GM19099 (cell line): ENCODE data around the gene GRID1.

Source experiments
- POLR2A ChIP-seq: IDR thresholded peaks from 3 replicates; pipeline ENCODE4 v1.6.1; 2011; ENCODE audit warnings: low read depth; ENCODE audit not compliant: insufficient read length; ENCODE audit errors: extremely low read depth

GRID1 gene

DNA sequence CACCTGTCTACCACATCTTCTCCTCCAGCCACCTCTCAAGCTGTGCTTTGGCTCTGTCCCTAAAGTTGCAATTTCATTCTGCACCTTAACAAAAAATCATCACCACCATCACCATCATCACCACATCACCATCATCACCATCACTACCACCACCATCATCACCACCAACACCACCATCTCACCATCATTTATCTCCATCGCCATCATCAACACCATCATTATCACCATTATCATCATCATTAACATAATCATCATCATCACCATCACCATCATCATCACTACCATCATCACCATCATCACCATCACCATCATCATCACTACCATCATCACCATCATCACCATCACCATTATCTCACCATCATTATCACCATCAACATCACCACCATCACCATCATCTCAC is 245.4 kb downstream of the GRID1 start:
- TF ChIP-seq POLR2A, result no peak

DNA sequence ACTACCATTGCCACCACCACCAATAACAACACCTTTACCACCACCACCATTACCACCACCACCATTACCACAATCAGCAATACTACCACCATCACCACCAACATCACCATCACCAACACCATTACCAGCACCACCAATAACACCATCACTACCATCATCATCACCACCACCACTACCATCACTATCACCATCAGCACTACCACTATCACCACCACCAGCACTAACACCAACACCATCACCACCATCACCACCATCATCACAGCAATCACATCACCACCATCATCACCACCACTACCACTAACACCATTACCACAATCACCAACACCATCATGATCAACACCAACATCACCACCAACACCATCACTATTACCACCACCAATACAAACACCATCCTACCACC is 249.5 kb downstream of the GRID1 start:
- no peak for TF ChIP-seq POLR2A

DNA sequence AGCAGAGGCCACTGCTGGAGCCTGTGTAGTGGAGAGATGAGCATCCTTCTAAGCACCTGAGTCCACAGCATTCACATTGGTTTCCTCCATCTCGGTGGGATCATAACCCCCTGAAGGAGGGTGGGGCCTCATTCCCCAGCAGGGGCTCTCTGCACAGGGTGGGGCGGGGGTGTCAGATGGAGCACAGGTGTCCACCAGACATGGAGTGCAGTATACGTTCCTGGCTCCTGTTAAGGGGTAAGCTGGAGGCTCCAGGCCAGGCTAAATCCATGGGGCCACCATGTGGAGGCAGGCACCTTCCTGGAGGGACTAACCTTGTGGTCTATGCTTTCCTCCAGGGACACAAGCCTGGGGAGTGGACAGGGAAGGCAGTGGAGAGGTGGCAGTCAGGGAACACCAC is 252.6 kb downstream of the GRID1 start:
- TF ChIP-seq POLR2A, result no peak

DNA sequence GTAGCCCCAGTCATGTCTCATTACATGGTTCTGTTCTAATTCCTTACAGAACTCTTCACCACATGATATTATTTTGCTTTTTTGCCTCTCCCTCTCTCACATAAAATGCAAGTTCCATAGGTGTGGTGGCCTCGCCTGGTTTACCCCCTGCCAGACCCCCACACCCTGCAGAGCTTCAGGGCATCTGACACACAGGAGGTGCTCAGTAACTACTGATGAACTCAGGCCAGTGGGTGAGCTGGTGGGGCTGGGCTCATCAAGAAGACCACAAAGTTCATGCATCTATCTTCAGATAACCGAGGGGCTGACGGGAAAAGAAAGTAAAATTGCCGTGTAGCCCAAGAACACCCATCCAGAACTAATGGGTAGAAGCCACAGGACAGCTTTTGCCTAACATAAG is 253.1 kb downstream of the GRID1 start:
- TF ChIP-seq POLR2A, result no peak

DNA sequence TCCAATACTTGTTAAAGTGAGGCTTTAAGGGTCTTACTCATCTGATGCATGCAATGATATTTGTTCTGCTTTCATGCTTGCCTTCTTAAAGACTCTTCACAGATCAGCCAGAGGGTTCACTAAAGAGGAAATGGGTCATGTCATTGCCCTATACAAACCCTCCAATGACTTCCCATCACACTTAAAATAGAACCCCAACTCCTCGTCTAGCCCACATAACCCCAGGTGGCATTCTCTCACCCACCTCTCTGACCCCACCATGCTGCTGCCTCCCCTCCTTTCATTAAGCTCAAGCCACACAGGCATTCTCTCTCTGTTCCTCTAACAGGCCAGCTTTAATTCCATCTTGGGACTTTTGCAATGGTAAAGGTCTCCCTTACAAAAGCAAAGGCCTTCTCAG is 253.6 kb downstream of the GRID1 start:
- TF ChIP-seq POLR2A, result no peak

DNA sequence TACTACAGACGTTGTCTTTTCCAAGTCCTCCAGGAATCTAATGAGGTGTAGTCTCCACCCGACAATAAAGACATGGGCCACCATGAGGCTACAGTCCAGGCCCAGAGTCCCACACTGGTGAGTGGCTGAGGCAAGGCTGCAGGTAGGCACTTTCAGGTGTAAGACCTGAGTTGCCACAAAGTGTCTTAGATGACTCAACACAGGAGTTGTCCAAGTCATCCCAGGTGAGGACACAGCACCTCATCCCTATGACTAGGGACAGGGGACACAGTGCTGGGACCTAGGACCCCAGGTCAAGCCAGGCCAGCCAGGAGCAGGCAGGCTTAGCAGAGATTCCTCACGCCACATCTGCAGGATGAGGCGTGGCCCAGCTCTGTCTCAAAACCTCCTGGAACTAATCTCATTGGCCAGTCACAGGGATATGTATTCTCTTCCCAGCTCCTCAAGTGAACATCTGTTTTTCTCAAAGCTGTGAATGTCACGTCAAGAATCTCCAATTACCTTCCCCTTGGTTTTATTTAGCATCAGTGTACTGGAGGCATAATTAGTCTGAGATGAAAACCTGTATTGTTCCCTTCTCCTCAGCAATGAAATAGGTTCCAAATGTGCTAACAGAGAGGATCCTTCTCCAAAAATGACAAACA is 254.6 kb downstream of the GRID1 start:
- no peak for TF ChIP-seq POLR2A

DNA sequence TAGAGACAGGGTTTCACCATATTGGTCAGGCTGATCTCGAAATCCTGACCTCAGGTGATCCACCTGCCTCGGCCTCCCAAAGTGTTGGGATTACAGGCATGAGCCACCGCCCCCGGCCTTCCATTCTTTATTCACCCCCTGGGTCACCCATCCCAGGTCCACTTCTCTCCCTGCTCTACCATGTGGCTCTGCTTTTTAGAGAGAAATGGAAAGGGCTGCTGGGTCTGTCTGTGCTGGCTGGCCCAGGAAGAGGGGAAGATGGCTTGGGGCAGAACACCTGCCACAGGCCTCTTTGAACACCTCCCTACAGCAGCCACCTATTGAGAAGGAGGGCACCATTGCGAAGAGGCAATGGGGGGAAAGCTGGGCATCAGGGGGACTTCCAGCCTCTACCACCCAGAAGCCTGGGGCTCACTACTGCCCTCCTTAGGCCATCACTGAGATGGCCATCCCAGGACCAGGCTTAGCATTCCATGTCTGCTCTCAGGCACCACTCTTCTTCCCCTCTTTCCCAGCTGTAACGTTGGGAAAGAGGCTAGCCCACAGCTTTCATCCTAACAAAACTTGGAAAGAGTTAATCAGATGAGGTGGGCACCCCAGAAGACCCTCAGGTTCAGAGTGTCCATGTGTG is 256.3 kb downstream of the GRID1 start:
- no peak for TF ChIP-seq POLR2A

DNA sequence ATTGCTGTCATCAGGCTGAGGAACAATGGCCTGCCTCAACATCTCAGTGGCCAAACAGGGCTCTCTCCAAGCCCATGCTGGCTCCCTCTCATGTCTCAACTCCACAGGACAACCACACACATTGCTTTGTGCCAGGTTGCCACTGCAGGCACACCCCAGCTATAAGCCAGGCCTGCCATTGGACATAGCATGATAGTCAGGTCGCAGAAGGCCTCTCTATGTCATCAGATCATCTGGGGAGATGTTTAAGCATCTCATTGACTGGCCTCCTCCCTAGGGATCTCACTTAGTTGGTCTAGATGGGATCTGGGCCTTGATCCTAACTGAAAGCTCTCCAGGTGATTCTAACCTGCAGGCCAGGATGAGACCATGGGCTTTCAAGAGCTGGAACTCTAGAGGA is 257.2 kb downstream of the GRID1 start:
- no peak for TF ChIP-seq POLR2A

DNA sequence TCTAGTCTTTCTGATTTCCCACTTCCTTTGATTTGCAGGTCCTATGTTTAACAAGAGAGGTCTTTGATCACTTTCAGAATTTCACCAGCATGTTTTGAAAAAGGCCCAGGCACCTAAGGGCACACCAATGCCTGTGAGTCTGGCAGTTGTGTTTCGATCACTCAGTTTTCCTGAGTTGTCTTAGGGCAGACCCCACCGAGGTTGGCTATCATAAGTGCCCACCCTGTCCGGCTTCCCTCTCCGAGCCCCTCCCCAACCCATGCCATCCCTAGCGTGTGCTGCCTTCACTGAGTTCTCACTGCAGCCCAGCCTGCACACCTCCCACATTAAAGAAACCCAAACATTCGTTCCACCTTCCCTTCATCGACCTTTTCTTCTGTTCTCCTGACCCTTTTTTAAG is 257.9 kb downstream of the GRID1 start:
- TF ChIP-seq POLR2A, result no peak

DNA sequence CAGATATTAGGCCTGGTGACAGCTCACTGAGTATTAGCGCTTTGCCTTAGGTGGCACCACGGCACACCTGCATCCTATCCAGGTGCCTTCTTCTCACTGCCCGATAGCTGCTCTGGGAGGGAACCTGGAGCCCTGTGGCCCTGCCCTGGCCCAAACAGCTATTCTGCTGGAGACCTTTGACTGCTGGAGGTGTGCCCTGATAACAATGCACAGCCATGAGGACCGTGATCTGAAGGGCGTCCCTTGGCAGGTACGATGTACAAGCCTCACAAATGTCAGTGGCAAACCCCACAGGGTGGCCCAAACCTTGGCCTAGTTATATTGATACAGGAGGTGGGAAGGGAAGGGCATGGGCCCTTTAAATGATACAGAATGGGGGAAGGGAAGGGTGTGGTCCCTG is 259.5 kb downstream of the GRID1 start:
- TF ChIP-seq POLR2A, result no peak

DNA sequence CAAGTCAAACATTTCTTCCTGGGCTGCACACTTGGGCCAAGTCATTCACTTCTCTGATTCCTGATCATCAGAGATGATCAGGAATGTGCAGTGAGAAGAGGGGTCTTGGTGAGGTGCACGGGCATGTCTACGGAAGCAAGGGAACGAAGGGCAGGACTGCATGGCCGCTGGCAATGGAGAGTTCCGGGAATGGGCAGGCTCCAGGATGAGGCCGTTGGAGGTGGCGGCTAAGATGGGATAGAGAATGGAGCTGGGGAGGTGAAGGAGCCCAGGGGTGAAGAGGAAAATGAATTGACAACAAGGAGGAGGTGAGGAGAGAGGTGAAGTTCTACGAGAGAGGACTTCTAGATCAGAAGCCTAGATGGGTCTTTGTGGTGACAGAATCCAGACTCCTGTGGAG is 260.0 kb downstream of the GRID1 start:
- no peak for TF ChIP-seq POLR2A

DNA sequence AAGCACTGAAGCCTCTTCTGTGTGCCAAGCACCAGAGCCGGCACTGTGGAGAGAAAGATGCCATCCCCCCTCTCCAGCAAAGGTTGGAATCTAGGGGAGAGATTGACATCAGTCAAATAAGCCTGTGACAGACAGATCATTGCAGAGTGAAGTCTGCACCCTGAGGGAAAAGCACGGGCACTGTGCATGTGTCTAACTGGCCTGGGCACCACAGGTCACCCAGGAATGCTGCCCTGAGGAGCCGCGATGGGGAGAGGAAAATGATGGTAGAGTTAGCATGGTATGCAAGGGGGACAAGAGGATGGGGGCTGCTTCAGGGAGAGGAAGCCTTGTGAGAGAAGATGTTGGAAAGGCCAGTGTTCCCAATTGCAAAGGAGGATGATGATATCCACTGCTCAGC is 261.0 kb downstream of the GRID1 start:
- TF ChIP-seq POLR2A, result no peak

DNA sequence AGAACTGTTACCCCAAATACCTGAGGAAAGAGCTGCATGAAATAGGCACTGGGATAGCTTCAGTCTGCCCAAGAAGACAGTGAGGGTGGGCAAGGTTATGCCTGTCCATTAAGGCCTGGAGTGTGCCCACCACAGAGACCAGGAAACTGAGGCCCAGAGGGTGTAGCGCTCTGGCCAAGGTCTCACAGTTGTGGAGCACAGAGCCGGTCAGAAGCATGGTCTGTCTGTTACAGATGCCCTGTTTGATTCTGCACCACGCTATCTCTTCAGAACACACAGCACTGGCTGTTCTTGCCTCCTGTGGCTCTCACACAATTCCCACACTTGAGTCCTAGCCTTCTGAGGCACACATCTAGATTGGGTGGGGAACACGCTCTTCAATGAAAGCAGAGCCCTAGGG is 261.4 kb downstream of the GRID1 start:
- TF ChIP-seq POLR2A, result no peak

DNA sequence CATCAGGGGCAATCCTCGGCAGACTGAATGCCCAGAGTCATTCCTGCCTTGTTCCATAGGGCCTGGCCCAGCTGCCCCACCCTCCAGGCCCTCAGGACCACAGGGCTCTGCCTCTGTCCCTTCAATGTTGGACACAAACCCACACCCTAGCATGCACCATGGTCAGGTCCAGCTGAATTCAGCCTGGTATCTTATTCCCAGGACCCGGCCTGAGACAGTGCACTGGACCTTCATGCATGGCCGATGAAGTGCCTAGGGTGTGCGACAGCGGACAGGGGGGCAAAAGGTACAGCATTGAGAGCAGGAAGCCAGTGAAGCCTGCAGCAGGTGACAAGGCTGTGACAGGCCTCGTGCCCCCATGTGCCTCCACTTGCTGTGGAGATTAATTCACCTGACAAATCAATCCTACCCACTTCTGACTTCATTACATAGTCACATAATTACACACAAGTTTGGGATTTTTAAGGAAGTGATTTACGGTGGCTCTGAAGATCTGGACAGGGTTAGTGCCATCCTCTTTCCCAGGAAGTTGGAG is 261.9 kb downstream of the GRID1 start:
- no peak for TF ChIP-seq POLR2A

DNA sequence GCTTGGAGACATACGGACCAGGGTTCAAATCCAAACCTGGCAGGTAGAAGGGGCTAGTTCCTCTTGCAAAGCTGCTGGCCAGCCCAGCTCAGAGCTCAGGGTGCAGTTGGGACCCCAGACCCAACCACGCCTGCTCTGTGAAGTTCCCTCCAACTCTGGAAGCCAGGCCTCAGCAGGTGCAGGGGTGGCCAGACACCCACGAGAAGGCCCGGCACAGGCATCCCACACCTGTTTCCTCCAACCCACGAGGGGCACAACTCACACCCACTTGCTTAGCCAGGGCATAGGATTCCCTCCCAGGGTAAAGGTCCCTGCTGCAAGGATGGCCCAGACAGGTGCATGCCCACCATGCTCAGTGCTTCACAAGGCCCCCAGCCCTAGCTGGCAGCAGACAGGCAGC is 262.4 kb downstream of the GRID1 start:
- TF ChIP-seq POLR2A, result no peak

DNA sequence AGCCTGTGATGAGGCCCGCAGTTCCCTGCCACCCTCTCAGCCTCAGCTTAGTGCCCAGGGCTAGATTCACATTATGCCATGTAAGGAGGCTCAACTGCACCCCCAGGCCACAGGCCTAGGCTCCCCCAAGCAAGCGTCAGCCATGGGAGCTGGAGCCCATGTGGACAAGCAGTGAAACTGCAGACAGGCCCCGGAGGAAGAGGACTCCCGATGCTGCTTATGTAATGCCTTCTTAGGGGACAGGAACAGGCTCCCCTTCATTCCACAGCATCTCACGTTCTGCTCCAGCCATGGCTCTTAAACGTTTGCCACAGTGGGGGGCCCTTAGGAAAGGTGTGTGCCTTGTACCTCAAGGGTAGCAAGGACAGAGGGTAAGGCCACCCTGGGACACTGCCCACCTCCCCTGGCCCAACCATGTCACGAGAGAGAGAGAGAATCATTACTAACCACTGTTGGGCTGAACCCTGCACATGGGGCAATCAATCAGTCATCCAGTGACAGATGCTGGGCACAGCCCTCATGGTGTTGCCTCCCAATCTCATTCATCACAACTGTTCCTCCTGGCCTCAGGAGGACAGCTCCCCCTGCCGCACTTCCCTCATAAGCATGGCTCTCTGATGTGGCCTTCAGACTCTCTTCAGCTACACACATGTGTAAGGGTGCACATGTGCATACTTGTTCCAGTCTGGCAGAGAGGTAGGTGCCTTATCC is 263.0 kb downstream of the GRID1 start:
- no peak for TF ChIP-seq POLR2A
